Measurements from ENCODE around the gene MCM10.
A peak's percentile ranks its signal among the peaks of the same experiment; 100 is the strongest.
"Not testable (repeated sequence)": the region's sequence is repeated elsewhere in the genome, so short reads cannot be mapped to it uniquely, and the experiment has no call there.

Gene MCM10

GRCh38 chr10:13160934-13161856, at the start of gene MCM10:
TSS of gene MCM10 (plus strand) at chr10:13161558. CDS start at chr10:13164203, 2,645 bp downstream.
- DNase-seq = peak; percentile 99

- no peak for DNase-seq
These were observed 47.8 kb upstream of the MCM10 start for GRCh38 chr10:13113544-13113943.

- no peak for DNase-seq
These were observed 45.2 kb upstream of the MCM10 start for GRCh38 chr10:13115832-13116803.

DNA sequence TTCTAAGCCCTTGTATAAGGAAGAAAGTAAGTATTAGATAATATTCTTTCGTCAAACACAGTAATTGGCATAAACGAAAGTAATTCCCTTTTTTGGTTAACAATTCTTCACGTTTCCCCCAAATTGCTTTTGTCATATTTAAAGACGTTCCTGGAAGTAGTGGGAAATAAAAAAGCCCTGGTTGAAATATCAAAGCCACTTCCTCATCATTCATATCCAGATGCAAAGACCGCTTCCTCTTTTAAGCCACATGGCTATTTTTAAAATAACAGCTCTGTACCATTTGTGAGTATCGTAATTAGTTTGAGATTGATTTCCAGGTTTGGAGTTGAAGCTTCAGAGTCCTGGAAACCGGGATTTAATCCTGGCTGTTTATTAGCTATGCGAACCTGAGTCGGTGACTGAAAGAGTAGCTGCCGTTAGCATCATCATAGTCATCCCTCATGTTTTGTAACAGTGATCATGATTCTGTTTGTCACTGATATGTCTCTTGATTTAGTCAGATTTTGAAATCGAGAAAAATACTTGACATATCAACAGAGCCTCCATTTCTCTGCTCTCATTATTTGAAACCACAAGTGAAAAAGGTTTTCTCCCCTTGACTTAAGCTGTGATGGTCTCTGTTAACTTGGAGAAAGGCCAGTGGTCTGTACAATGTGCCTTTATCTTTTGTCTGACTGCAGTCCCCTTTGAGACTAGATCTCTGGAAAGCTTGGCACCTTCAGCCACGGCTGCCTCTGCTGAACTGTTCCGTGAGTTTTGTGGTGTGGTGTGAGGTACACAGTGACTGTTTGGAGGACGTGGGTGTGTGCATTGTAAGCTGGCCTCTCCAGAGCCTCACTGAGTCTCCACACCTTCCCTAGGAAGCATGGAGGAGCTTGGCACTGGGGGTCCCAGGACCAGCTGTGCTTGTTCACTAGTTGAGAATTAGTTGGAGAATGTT, 43.2 kb upstream of the MCM10 start:
- DNase-seq = no peak

DNA sequence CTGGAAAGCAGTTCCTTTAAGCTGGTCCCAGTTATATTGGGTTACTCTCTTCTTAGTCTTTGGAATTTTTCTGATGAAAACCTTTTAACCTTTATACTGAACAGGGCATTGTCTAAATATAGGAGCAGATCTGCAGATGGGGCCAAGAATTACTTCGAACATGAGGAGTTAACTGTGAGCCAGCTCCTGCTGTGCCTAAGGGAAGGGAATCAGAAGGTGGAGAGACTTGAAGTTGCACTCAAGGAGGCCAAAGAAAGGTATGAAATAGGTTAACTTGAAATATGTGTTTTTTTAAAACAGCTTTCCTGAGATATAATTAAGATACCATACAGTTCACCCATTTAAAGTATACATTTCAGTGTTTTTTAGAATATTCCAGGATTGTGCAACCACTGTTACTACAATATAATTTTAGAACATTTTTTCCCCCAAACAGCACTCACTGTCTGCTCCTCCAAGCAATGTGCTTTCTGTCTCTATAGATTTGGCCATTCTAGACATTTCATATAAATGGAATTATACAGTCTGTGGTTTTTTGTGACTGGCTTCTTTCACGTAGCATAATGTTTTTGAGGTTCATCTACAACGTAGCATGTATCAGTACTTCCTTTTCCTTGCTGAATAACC, 42.5 kb upstream of the MCM10 start:
- DNase-seq = no peak

GRCh38 chr10:13120786-13121499, 40.4 kb upstream of the MCM10 start:
- no peak for DNase-seq

GRCh38 chr10:13121500-13121854, 39.9 kb upstream of the MCM10 start:
- no peak for DNase-seq

DNA sequence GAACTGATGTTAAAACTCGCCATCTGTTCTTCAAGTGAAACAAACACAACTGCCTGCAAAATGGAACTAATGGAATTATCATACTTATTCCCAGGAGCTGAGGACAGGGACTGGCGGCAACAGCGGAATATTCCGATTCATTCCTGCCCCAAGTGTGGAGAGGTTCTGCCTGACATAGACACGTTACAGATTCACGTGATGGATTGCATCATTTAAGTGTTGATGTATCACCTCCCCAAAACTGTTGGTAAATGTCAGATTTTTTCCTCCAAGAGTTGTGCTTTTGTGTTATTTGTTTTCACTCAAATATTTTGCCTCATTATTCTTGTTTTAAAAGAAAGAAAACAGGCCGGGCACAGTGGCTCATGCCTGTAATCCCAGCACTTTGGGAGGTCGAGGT, 24.7 kb upstream of the MCM10 start:
- no peak for DNase-seq

- DNase-seq = no peak
These were observed 22.2 kb upstream of the MCM10 start for GRCh38 chr10:13139150-13139549.

- no peak for DNase-seq
These were observed 21.7 kb upstream of the MCM10 start for GRCh38 chr10:13139676-13140075.

- DNase-seq = no peak
These were observed 20.6 kb upstream of the MCM10 start for GRCh38 chr10:13140627-13141190.

GRCh38 chr10:13143766-13144165, 17.6 kb upstream of the MCM10 start:
- no peak for DNase-seq

DNA sequence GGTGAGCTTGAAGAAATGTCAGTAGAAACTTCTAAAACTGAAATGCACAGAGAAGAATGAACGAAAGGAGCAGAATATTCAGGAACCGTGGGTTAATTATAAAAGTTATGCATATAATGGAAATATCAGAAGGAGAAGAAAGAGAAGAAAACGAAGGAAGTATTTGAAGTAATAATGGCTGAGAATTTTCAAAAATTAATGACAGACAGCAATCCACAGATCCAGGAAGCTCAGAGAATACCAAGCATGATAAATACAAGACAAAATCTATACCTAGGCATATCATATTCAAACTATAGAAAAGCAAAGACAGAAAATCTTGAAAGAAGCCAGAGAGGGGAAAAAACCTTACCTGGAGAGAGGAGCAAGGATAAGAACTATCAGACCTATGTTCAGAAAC, 16.5 kb upstream of the MCM10 start:
- no peak for DNase-seq

DNA sequence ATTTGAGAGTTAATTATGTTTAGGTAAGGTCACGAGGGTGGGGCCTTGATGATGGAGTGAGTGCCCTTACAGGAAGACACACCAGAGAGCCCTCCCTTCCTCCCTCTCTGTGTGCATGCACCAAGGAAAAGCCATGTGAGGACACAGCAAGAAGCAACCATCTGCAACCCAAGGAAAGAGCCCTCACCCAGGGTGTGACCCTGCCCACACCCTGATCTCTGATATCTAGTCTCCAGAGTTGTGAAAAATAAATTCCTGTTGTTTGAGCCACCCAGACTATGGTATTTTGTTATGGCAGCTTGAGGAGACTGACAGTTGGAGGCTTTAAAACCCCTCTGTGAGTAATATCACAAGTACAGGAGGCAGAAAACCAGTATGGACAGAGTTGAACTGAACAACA, 15.0 kb upstream of the MCM10 start:
- DNase-seq = no peak

DNA sequence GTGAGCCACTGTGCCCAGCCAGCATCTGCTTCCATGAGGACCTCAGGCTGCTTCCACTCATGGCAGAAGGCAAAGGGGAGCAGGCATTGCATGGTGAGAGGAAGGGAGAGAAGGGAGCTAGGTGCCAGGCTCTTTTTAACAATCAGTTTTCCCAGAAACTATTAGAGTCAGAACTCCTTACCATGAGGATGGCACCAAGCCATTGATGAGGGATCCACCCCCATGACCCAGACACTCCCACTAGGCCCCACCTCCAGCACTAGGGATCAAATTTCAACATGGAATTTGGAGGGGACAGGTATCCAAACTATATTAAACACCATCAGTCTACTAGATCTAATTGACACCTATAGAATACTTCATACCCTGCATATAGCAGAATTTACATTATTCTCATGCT, 14.2 kb upstream of the MCM10 start:
- DNase-seq = no peak

DNA sequence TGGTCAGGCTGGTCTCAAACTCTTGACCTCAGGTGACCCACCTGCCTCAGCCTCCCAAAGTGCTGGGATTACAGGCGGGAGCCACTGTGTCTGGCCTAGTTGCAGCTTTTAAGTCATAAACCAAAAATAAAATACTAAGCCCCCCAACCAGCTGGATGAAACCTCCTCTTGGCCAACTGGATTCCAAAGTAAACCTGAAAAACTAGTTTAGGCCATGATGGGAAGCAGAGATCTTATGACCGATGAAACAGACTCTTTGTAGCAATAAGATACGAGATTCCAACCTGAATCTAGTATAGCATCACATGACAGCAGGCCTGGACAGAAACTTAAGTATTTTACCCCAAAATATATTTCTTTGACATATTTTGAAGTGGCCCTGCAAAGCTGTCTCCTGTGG, 9.1 kb upstream of the MCM10 start:
- DNase-seq = no peak

DNA sequence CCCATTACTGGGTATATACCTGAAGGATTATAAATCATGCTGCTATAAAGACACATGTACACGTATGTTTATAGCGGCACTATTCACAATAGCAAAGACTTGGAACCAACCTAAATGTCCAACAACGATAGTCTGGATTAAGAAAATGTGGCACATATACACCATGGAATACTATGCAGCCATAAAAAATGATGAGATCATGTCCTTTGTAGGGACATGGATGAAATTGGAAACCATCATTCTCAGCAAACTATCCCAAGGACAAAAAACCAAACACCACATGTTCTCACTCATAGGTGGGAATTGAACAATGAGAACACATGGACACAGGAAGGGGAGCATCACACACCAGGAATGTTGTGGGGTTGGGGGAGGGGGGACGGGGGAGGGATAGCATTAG, 5.5 kb upstream of the MCM10 start:
- DNase-seq = not testable (repeated sequence)

DNA sequence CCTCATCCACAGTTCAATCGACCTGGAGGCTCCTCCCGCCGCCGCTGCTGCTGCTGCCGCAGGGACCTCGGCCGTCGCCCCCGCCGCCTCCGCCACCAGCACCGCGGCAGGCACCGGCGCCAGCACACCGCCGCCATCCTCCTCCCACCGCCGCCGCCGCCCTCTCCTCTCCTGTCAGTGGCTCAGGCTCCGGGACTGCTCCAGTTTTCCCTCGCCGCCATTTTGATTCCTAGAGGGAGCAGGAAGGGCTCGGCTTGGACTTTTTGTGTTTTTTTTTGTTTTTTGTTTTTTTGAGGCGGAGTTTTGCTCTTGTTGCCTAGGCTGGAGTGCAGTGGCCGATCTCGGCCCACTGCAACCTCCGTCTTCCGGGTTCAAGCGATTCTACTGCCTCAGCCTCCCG, 3.0 kb upstream of the MCM10 start:
- no peak for DNase-seq

DNA sequence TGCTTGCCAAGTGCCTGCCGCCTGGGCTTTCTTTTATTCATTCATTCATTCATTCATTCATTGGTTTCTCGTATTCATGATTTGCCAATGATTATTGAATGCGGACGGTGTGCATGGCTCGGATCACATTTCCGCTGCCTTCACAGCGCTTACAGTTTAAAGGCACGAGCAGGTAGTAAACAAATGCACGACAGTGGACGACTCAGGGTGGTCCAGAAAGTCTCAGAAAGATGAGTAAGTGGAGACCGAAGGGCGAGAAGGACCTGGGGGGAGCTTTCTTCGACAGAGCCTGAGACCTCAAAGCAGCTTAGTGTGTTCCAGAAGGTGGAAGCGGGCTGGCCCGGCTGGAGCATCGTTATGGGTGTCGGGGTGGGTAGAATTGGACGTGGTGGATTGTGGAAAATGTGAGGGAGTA, 506 bp downstream of the MCM10 start:
- no peak for DNase-seq

- DNase-seq = no peak
These were observed 2.5 kb downstream of the MCM10 start for GRCh38 chr10:13163859-13164258.

DNA sequence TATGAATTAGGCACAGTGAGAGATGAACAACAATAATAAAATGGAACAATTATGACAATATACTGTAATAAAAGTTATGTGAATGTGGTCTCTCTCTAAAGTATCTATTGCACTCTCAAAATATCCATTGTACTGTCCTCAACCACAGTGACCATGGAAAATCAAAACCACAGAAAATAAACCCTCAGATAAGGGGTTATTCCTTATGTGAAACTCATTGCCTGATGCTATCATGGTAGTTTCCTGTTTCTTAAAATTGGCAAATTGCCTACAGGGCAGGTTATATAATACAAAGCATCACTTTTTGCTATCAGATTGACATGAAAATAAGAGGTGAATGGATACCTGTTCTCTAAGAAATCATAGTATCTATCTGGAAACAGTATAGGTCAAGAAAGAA, 3.8 kb downstream of the MCM10 start:
- no peak for DNase-seq

Data from islet precursor cell (in vitro differentiated cells).